Mesenteric fat pad (tissue), 1 donor: ENCODE measurements around the gene CARF. TPM values are rescaled to one million over a fixed set of nuclear protein-coding genes. Genes with fewer than 3 reads are reported as not detected.

Source experiments
- DNase-seq: peaks from one replicate; pipeline ENCODE4 v3.0.0-alpha.2; 2020; ENCODE audit warnings: low spot score
- total RNA-seq: library from RNA; stranded (reverse); fragmentation: NEBNext Ultra II Directional; extraction: Animal tissue kit (Norgen Biotek cat#: 25700); gene quantifications from one replicate; pipeline ENCODE4 v1.2.1, GENCODE V29; 2021
- donor health status: DM: yes; HTN: yes; CAD: no.

The CARF gene
- total RNA-seq, 1 donor from 2014 or later, result 5.4 TPM

GRCh38 chr2:203018181-203018580 is 106.1 kb downstream of the CARF start:
- DNase-seq, result no peak

- DNase-seq, result no peak
Measured at GRCh38 chr2:203019142-203019541, 107.1 kb downstream of the CARF start.

- no peak for DNase-seq
Measured at GRCh38 chr2:203021991-203022390, 109.9 kb downstream of the CARF start.

DNA sequence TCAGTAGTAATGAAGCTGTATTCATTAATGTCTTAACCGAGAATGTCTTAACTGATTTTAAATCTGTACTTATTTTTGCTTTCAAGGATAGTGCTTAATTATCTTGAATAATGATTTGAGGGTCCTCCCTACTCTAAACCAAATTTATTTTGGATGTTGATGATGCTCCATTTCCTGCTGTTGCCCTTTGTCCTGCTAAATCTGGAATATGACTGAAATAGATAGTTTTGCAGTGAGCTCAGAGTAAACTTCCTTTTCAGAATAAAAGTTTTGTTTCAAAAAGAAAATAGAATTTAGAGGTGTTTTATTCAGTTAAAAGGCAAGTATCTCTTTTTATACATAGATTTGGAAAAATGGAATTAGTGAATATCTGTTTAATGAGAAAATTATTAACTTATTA is 110.7 kb downstream of the CARF start:
- no peak for DNase-seq

GRCh38 chr2:203025592-203025991 is 113.5 kb downstream of the CARF start:
- DNase-seq, result no peak

- DNase-seq, result no peak
Measured at GRCh38 chr2:203030545-203030944, 118.5 kb downstream of the CARF start.

DNA sequence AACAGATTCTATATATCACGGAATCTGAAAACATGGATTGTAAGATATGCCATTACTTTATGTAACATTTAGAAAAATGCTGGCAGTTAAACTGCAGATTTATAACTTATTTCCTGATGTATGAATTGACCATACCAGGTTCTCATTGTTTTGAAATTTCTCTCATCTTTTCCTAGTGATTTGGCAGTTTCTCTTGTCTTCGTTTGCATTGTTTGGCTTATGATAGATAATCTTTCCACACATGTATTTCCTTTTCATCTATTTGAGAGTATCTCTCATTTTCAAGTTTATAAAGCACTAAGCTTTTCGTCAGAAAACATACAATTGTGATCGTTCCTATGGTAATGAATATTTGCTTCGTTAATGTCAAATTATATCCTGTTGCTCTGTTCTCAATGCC is 118.9 kb downstream of the CARF start:
- no peak for DNase-seq

- DNase-seq, result no peak
Measured at GRCh38 chr2:203033395-203033794, 121.3 kb downstream of the CARF start.

DNA sequence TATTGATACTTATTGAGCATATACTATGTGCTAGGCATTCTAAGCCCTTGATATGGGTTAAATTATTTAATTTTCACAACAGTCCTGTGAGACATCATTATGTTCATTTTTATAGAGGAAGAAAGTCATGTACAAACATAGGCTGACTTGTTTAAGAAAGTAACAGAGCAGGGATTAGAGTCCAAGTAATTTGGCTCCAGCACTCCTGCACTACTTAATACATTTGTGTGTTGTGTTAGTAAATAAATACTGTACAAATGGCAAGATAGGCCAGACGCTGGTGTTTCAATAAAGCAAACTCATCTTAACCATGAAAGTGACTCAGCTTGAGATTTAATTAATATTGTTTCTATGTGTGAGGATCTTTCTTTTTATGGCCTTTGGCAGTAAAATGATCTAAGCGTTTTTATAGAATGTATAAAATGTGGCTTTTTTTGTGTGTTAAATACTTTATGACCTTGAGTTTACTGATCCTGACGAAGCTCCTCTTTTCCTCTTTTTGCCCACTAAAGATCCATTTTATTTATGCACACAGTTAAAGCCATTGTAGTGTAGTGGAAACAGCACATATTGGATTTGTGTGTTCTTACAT is 123.9 kb downstream of the CARF start:
- DNase-seq, result no peak

Other genes with a start within 250 kb of the CARF start
- 5.3 TPM for gene ICA1L, start 40.5 kb upstream of the CARF start, total RNA-seq
- gene WDR12, start 602 bp upstream of the CARF start, total RNA-seq, result 50.5 TPM
- gene NBEAL1, start 102.6 kb downstream of the CARF start, total RNA-seq, result 64.8 TPM